Kidney (tissue), 14 donors: ENCODE results near the gene PRRC2B. TPM values are rescaled to one million over a fixed set of nuclear protein-coding genes. Genes with fewer than 3 reads are reported as not detected.

Experiments
- DNase-seq, 5 donors: peaks; one replicate each; pipeline ENCODE4 v3.0.0-alpha.2; 2013 to 2020
- FAIRE-seq: peaks from 2 replicates; lab custom pipeline; 2012; peaks lifted over from hg19 to GRCh38; lab: Jason Lieb, UNC
- H3K27ac ChIP-seq, 2 donors: one replicate each; pipeline ENCODE4 v1.7.0; 2013; ENCODE audit warnings: low read depth in 2 of 2, low read length in 2 of 2, inconsistent platforms in 1 of 2
- H3K27me3 ChIP-seq: one replicate; pipeline ENCODE4 v1.7.1; 2013; ENCODE audit warnings: low read length, inconsistent platforms; ENCODE audit not compliant: control insufficient read depth, insufficient read depth
- H3K36me3 ChIP-seq, 3 donors: one replicate each; pipeline versions ENCODE4 v1.7.0 to v1.7.1; 2013; ENCODE audit warnings: low read length in 3 of 3, control low read depth in 1 of 3, inconsistent platforms in 1 of 3; ENCODE audit not compliant: insufficient read depth in 3 of 3, control insufficient read depth in 2 of 3
- H3K4me1 ChIP-seq, 3 donors: one replicate each; pipeline versions ENCODE4 v1.7.0 to v1.7.1; 2013; ENCODE audit warnings: low read length in 3 of 3, inconsistent platforms in 1 of 3, low read depth in 1 of 3; ENCODE audit not compliant: control insufficient read depth in 2 of 3, insufficient read depth in 2 of 3
- H3K4me3 ChIP-seq, 3 donors: one replicate each; pipeline versions ENCODE4 v1.7.0 to v1.8.1; 2013; ENCODE audit warnings: low read length in 3 of 3, control low read depth in 1 of 3, inconsistent platforms in 1 of 3
- H3K9ac ChIP-seq, 3 donors: one replicate each; pipeline versions ENCODE4 v1.7.0 to v1.7.1; 2013; ENCODE audit warnings: low read length in 3 of 3, control low read depth in 1 of 3, inconsistent platforms in 1 of 3
- H3K9me3 ChIP-seq, 3 donors: one replicate each; pipeline versions ENCODE4 v1.7.0 to v1.7.1; 2013; ENCODE audit warnings: low read length in 3 of 3, control low read depth in 1 of 3, inconsistent platforms in 1 of 3; ENCODE audit not compliant: control insufficient read depth in 2 of 3, insufficient read depth in 1 of 3
- CTCF ChIP-seq: IDR thresholded peaks from 3 replicates; pipeline ENCODE4 v1.5.1; 2012; ENCODE audit warnings: mild to moderate bottlenecking, moderate library complexity, borderline replicate concordance; ENCODE audit not compliant: insufficient read depth; ENCODE audit errors: extremely low read depth
- intact Hi-C: fragments of 100-400 bp; cut with DNase I; formaldehyde crosslinking; loops from one replicate; pipeline ENCODE4 v1.11.1; 2022
- polyA plus RNA-seq: library from polyadenylated mRNA; stranded (reverse); fragments of 350-450 nt; fragmentation: Illumina TruSeq; extraction: RNeasy Lipid Tissue Mini Kit (QIAGEN cat#74804); gene quantifications from one replicate; pipeline ENCODE4 v1.2.3, GENCODE V29; 2014; ENCODE audit warnings: low read depth, low replicate concordance; ENCODE audit not compliant: insufficient read depth
- total RNA-seq: library from RNA; stranded (reverse); fragmentation: NEBNext Ultra II Directional; extraction: Animal tissue kit (Norgen Biotek cat#: 25700); gene quantifications from one replicate; pipeline ENCODE4 v1.2.1, GENCODE V29; 2021
- donor health status: control.
- donor health status: control.
- donor health status: control.
- donor health status: control.
- donor health status: control.
- donor health status: DM: yes; HTN: yes; CAD: no.
- donor health status: Normal renal cell carcinoma (clear cell type).

The PRRC2B gene
- total and polyA plus RNA-seq, 2 donors from 2014 or later: 37.4 to 227 TPM

- no peak for DNase-seq
These were observed 92.0 kb downstream of the PRRC2B start for GRCh38 chr9:131485728-131486422.

GRCh38 chr9:131487001-131487400 is 93.1 kb downstream of the PRRC2B start:
- no peak for DNase-seq

More at GRCh38 chr9:131485728-131486422, 92.0 kb downstream of the PRRC2B start:
- H3K27me3 ChIP-seq: no peaks in the 10 kb centered on the region
- H3K4me3 ChIP-seq: no peak overlapping the region
- H3K36me3 ChIP-seq: peaks cover 12 to 81% (median 80%) of the 10 kb centered on the region in 3 donors
- intact Hi-C loops: no loop called here
- no peak for TF ChIP-seq CTCF
- H3K9ac ChIP-seq: no peak overlapping the region
- no peak overlapping the region for H3K27ac ChIP-seq
- no peaks in the 10 kb centered on the region for H3K4me1 ChIP-seq
- FAIRE-seq: no peak
- no peaks in the 10 kb centered on the region for H3K9me3 ChIP-seq

GRCh38 chr9:131487621-131488031 is 93.7 kb downstream of the PRRC2B start:
- DNase-seq (no peak), FAIRE-seq (no peak)
- H3K4me3 ChIP-seq: no peak overlapping the region
- TF ChIP-seq CTCF: no peak
- H3K9ac ChIP-seq: no peak overlapping the region
- intact Hi-C loops: no loop called here
- peaks cover 16 to 89% (median 86%) of the 10 kb centered on the region in 3 donors for H3K36me3 ChIP-seq
- no peaks in the 10 kb centered on the region for H3K9me3 ChIP-seq
- H3K27ac ChIP-seq: no peak overlapping the region
- H3K27me3 ChIP-seq: no peaks in the 10 kb centered on the region
- H3K4me1 ChIP-seq: no peaks in the 10 kb centered on the region

More at GRCh38 chr9:131487001-131487400, 93.1 kb downstream of the PRRC2B start:
- Histone ChIP-seq H3K9ac (no peak overlapping the region), H3K4me3 (no peak overlapping the region), H3K27ac (no peak overlapping the region), H3K9me3 (no peaks in the 10 kb centered on the region), H3K4me1 (no peaks in the 10 kb centered on the region), H3K36me3 (peaks cover 15 to 86% (median 86%) of the 10 kb centered on the region in 3 donors), H3K27me3 (no peaks in the 10 kb centered on the region)
- no peak for FAIRE-seq
- TF ChIP-seq CTCF: no peak
- intact Hi-C loops: no loop called here

GRCh38 chr9:131490514-131490913 is 96.6 kb downstream of the PRRC2B start:
- DNase-seq: no peak
- FAIRE-seq: no peak
- no peak overlapping the region for H3K9ac ChIP-seq
- no peak overlapping the region for H3K27ac ChIP-seq
- TF ChIP-seq CTCF: no peak
- peaks cover 14 to 82% (median 77%) of the 10 kb centered on the region in 3 donors for H3K36me3 ChIP-seq
- no peaks in the 10 kb centered on the region for H3K9me3 ChIP-seq
- no peaks in the 10 kb centered on the region for H3K27me3 ChIP-seq
- H3K4me3 ChIP-seq: no peak overlapping the region
- intact Hi-C loops: no loop called here
- no peaks in the 10 kb centered on the region for H3K4me1 ChIP-seq
